Neural progenitor cell (in vitro differentiated cells): ENCODE results near the gene RELN. TPM values are rescaled to one million over a fixed set of nuclear protein-coding genes. Genes with fewer than 3 reads are reported as not detected.

Experiments
- DNase-seq: peaks from one replicate; pipeline ENCODE4 v3.0.0-alpha.2; 2016; ENCODE audit warnings: low spot score
- H2AFZ ChIP-seq: fragments of 200-600 bp; sonication (generic); replicated peaks from 2 replicates; pipeline ENCODE4 v1.6.1; 2016; ENCODE audit warnings: antibody characterized with exemption
- H3F3A ChIP-seq: fragments of 200-600 bp; sonication (generic); 2 replicates; pipeline ENCODE4 v1.6.1; 2016; ENCODE audit warnings: antibody characterized with exemption, low read depth
- H3K27ac ChIP-seq: fragments of 200-600 bp; sonication (generic); 2 replicates; pipeline ENCODE4 v1.5.1; 2016; ENCODE audit warnings: mild to moderate bottlenecking
- H3K27me3 ChIP-seq: fragments of 200-600 bp; sonication (generic); 2 replicates; pipeline ENCODE4 v1.6.1; 2016; ENCODE audit warnings: mild to moderate bottlenecking, moderate library complexity
- H3K36me3 ChIP-seq: fragments of 200-600 bp; sonication (generic); 2 replicates; pipeline ENCODE4 v1.5.1; 2016
- H3K4me1 ChIP-seq: fragments of 200-600 bp; sonication (generic); 2 replicates; pipeline ENCODE4 v1.6.1; 2016; ENCODE audit warnings: mixed run types
- H3K4me2 ChIP-seq: fragments of 200-600 bp; sonication (generic); 2 replicates; pipeline ENCODE4 v1.6.1; 2016
- H3K4me3 ChIP-seq: fragments of 200-600 bp; sonication (generic); 2 replicates; pipeline ENCODE4 v1.5.1; 2016
- H3K79me2 ChIP-seq: fragments of 200-600 bp; sonication (generic); 2 replicates; pipeline ENCODE4 v1.6.1; 2016; ENCODE audit warnings: low read depth
- H3K9ac ChIP-seq: fragments of 200-600 bp; sonication (generic); 2 replicates; pipeline ENCODE4 v1.6.1; 2016
- H3K9me3 ChIP-seq: fragments of 200-600 bp; sonication (generic); 2 replicates; pipeline ENCODE4 v1.5.1; 2016; ENCODE audit warnings: low read depth
- H4K20me1 ChIP-seq: fragments of 200-600 bp; sonication (generic); 2 replicates; pipeline ENCODE4 v1.6.1; 2016; ENCODE audit warnings: low read depth
- H3K27ac Mint-ChIP-seq: 3 replicates; pipeline ENCODE4 v1.8.0; 2021; ENCODE audit warnings: mixed read lengths
- H3K27me3 Mint-ChIP-seq: 2 replicates; pipeline ENCODE4 v1.8.0; 2022; ENCODE audit warnings: low read depth, mild to moderate bottlenecking, inconsistent platforms, moderate library complexity, mixed read lengths; ENCODE audit not compliant: insufficient read depth
- H3K36me3 Mint-ChIP-seq: 3 replicates; pipeline ENCODE4 v1.8.0; 2021; ENCODE audit warnings: mixed read lengths
- H3K4me1 Mint-ChIP-seq: 3 replicates; pipeline ENCODE4 v1.8.0; 2021; ENCODE audit warnings: mixed read lengths
- H3K4me3 Mint-ChIP-seq: 3 replicates; pipeline ENCODE4 v1.8.0; 2021; ENCODE audit warnings: mild to moderate bottlenecking, moderate library complexity, mixed read lengths
- H3K9me3 Mint-ChIP-seq: 3 replicates; pipeline ENCODE4 v1.8.0; 2020; ENCODE audit warnings: mixed read lengths
- CTCF ChIP-seq: fragments of 200-600 bp; sonication (generic); IDR thresholded peaks from 2 replicates; pipeline ENCODE4 v1.5.1; 2017; ENCODE audit warnings: antibody characterized with exemption, mild to moderate bottlenecking
- EZH2 ChIP-seq: fragments of 200-600 bp; sonication (generic); IDR thresholded peaks from 2 replicates; pipeline ENCODE4 v1.6.1; 2017; ENCODE audit warnings: antibody characterized with exemption, mild to moderate bottlenecking, moderate library complexity
- EZH2phosphoT487 ChIP-seq: fragments of 200-600 bp; sonication (generic); IDR thresholded peaks from 2 replicates; pipeline ENCODE4 v1.6.1; 2017; ENCODE audit warnings: antibody characterized with exemption
- total RNA-seq: library from RNA; depleted of rRNA; stranded (reverse); fragments of >200 nt; gene quantifications from 2 replicates; pipeline ENCODE4 v1.2.3, GENCODE V29; 2015; ENCODE audit warnings: low replicate concordance

The RELN gene
- total RNA-seq, 1 donor from 2014 or later = 0.02 TPM

- Mint-ChIP-seq H3K4me3 (no peak overlapping the region), H3K36me3 (no peaks in the 10 kb centered on the region), H3K9me3 (no peaks in the 10 kb centered on the region), H3K4me1 (no peaks in the 10 kb centered on the region), H3K27me3 (no peaks in the 10 kb centered on the region), H3K27ac (no peak overlapping the region)
- TF ChIP-seq EZH2 = no peak
- TF ChIP-seq EZH2phosphoT487 = no peak
- no peak for TF ChIP-seq CTCF
- Histone ChIP-seq H3K4me1 (no peaks in the 10 kb centered on the region), H3F3A (no peaks in the 10 kb centered on the region), H3K9ac (no peak overlapping the region), H3K4me2 (no peak overlapping the region), H2AFZ (no peak overlapping the region), H3K4me3 (no peak overlapping the region), H4K20me1 (no peaks in the 10 kb centered on the region), H3K36me3 (no peaks in the 10 kb centered on the region), H3K27me3 (no peaks in the 10 kb centered on the region), H3K79me2 (no peaks in the 10 kb centered on the region), H3K27ac (no peak overlapping the region), H3K9me3 (no peaks in the 10 kb centered on the region)
- no peak for DNase-seq
Observed at GRCh38 chr7:103862302-103863035, 127.0 kb downstream of the RELN start.

- Mint-ChIP-seq H3K27me3 (peaks cover 2% of the 10 kb centered on the region), H3K9me3 (no peaks in the 10 kb centered on the region), H3K27ac (no peak overlapping the region), H3K4me3 (no peak overlapping the region), H3K4me1 (no peaks in the 10 kb centered on the region), H3K36me3 (no peaks in the 10 kb centered on the region)
- Histone ChIP-seq H3K4me3 (no peak overlapping the region), H3K79me2 (no peaks in the 10 kb centered on the region), H3K36me3 (no peaks in the 10 kb centered on the region), H4K20me1 (no peaks in the 10 kb centered on the region), H3K4me2 (no peak overlapping the region), H3K9ac (no peak overlapping the region), H3K27me3 (no peaks in the 10 kb centered on the region), H3K4me1 (no peaks in the 10 kb centered on the region), H3F3A (no peaks in the 10 kb centered on the region), H2AFZ (no peak overlapping the region), H3K9me3 (no peaks in the 10 kb centered on the region), H3K27ac (no peak overlapping the region)
- no peak for DNase-seq
- no peak for TF ChIP-seq CTCF
- TF ChIP-seq EZH2phosphoT487 = no peak
- TF ChIP-seq EZH2 = no peak
Observed at GRCh38 chr7:103859709-103860108, 129.7 kb downstream of the RELN start.

DNA sequence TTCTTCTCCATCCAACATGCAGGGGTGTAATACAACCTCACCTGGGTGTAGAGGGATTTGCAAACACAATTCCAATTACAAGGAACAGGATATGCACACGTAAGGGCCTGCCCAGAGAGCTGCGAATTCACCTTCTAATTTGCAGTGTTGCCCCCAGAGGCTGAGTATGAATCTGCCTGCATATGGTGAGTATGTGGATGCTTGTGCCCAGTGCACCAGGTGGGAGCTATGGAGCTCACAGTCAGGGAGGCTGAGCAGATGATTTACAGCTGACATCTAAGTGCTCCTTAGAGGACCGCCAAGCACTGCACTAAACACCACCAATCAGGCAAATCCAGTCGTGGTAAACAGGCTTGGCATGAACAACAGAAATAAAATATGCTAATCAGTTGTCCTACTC is 132.0 kb downstream of the RELN start:
- no peaks in the 10 kb centered on the region for H3K9me3 ChIP-seq
- no peaks in the 10 kb centered on the region for H3K27me3 ChIP-seq
- H2AFZ ChIP-seq = no peak overlapping the region
- H3K4me2 ChIP-seq = no peak overlapping the region
- Mint-ChIP-seq H3K27me3 (peaks cover 2% of the 10 kb centered on the region), H3K9me3 (no peaks in the 10 kb centered on the region), H3K27ac (no peak overlapping the region), H3K4me3 (no peak overlapping the region), H3K4me1 (no peaks in the 10 kb centered on the region), H3K36me3 (no peaks in the 10 kb centered on the region)
- no peaks in the 10 kb centered on the region for H3K4me1 ChIP-seq
- H3F3A ChIP-seq = no peaks in the 10 kb centered on the region
- H3K36me3 ChIP-seq = no peaks in the 10 kb centered on the region
- no peak for DNase-seq
- no peaks in the 10 kb centered on the region for H3K79me2 ChIP-seq
- TF ChIP-seq EZH2phosphoT487 = no peak
- no peak for TF ChIP-seq EZH2
- TF ChIP-seq CTCF = no peak
- no peak overlapping the region for H3K9ac ChIP-seq
- no peak overlapping the region for H3K4me3 ChIP-seq
- H3K27ac ChIP-seq = no peak overlapping the region
- no peaks in the 10 kb centered on the region for H4K20me1 ChIP-seq
